ENCODE measurements around the gene CLEC16A.

Gene CLEC16A

GRCh38 chr16:10992112-10992511, 47.7 kb downstream of the CLEC16A start:
- DNase-seq: no peak

- no peak for DNase-seq
Observed at GRCh38 chr16:10992797-10993196, 48.4 kb downstream of the CLEC16A start.

- DNase-seq: no peak
Observed at GRCh38 chr16:10993649-10994048, 49.3 kb downstream of the CLEC16A start.

- DNase-seq: no peak
Observed at GRCh38 chr16:10994571-10994970, 50.2 kb downstream of the CLEC16A start.

GRCh38 chr16:10995565-10995964, 51.2 kb downstream of the CLEC16A start:
- no peak for DNase-seq

- DNase-seq: no peak
Observed at GRCh38 chr16:10997485-10997884, 53.1 kb downstream of the CLEC16A start.

GRCh38 chr16:10999300-10999699, 54.9 kb downstream of the CLEC16A start:
- no peak for DNase-seq

GRCh38 chr16:11001611-11002010, 57.2 kb downstream of the CLEC16A start:
- no peak for DNase-seq

GRCh38 chr16:11003141-11003540, 58.8 kb downstream of the CLEC16A start:
- no peak for DNase-seq

- no peak for DNase-seq
Observed at GRCh38 chr16:11004351-11004750, 60.0 kb downstream of the CLEC16A start.

- no peak for DNase-seq
Observed at GRCh38 chr16:11004973-11005610, 60.7 kb downstream of the CLEC16A start.

GRCh38 chr16:11005611-11005975, 61.2 kb downstream of the CLEC16A start:
- no peak for DNase-seq

- no peak for DNase-seq
Observed at GRCh38 chr16:11006656-11007055, 62.3 kb downstream of the CLEC16A start.

- DNase-seq: no peak
Observed at GRCh38 chr16:11007714-11008280, 63.4 kb downstream of the CLEC16A start.

- DNase-seq: no peak
Observed at GRCh38 chr16:11009027-11009755, 64.8 kb downstream of the CLEC16A start.

GRCh38 chr16:11010575-11011221, 66.3 kb downstream of the CLEC16A start:
- no peak for DNase-seq

- no peak for DNase-seq
Observed at GRCh38 chr16:11011326-11011725, 67.0 kb downstream of the CLEC16A start.

GRCh38 chr16:11012841-11013240, 68.5 kb downstream of the CLEC16A start:
- DNase-seq: no peak

GRCh38 chr16:11014136-11014535, 69.8 kb downstream of the CLEC16A start:
- DNase-seq: no peak

- peak; percentile 73 for DNase-seq
Observed at GRCh38 chr16:11015076-11015475, 70.7 kb downstream of the CLEC16A start.

GRCh38 chr16:11015607-11016006, 71.2 kb downstream of the CLEC16A start:
- DNase-seq: no peak

- DNase-seq: no peak
Observed at GRCh38 chr16:11016524-11016988, 72.2 kb downstream of the CLEC16A start.

- DNase-seq: no peak
Observed at GRCh38 chr16:11016993-11017392, 72.6 kb downstream of the CLEC16A start.

- no peak for DNase-seq
Observed at GRCh38 chr16:11017499-11017898, 73.1 kb downstream of the CLEC16A start.

Measured in right hindlimb (tissue), 1 donor.